GM18499 (cell line): Measurements from ENCODE around the gene PFDN2.
A peak's percentile ranks its signal among the peaks of the same experiment; 100 is the strongest.

ENCODE experiments used
- ATAC-seq: cut with Tn5 transposase; IDR thresholded peaks from one replicate; pipeline ENCODE4 v1.9.1; 2021; ENCODE audit warnings: moderate number of reproducible peaks; ENCODE audit not compliant: insufficient read depth, unreplicated experiment

PFDN2 gene

GRCh38 chr1:161083748-161084596 lies 33.9 kb downstream of the PFDN2 start:
- no peak for ATAC-seq

GRCh38 chr1:161082996-161083747 lies 34.7 kb downstream of the PFDN2 start:
- ATAC-seq = no peak

- no peak for ATAC-seq
Observed at GRCh38 chr1:161082483-161082882, 35.4 kb downstream of the PFDN2 start.

GRCh38 chr1:161081519-161081918 lies 36.3 kb downstream of the PFDN2 start:
- ATAC-seq = no peak

GRCh38 chr1:161080441-161081405 lies 37.1 kb downstream of the PFDN2 start:
- no peak for ATAC-seq

GRCh38 chr1:161079436-161080110 lies 38.3 kb downstream of the PFDN2 start:
- no peak for ATAC-seq

- ATAC-seq = no peak
Observed at GRCh38 chr1:161077426-161077825, 40.4 kb downstream of the PFDN2 start.

GRCh38 chr1:161076410-161076809 lies 41.4 kb downstream of the PFDN2 start:
- no peak for ATAC-seq

- no peak for ATAC-seq
Observed at GRCh38 chr1:161074676-161075368, 43.0 kb downstream of the PFDN2 start.

- ATAC-seq = no peak
Observed at GRCh38 chr1:161073474-161074121, 44.2 kb downstream of the PFDN2 start.

- ATAC-seq = no peak
Observed at GRCh38 chr1:161072751-161073449, 44.9 kb downstream of the PFDN2 start.

- no peak for ATAC-seq
Observed at GRCh38 chr1:161071886-161072371, 45.9 kb downstream of the PFDN2 start.

GRCh38 chr1:161070761-161071160 lies 47.1 kb downstream of the PFDN2 start:
- no peak for ATAC-seq

- peak; percentile 62 for ATAC-seq
Observed at GRCh38 chr1:161069731-161070270, 48.0 kb downstream of the PFDN2 start, which contains the start of gene ARHGAP30. Gene ARHGAP30 (minus strand): TSS chr1:161069891. CDS start chr1:161069624, 267 bp downstream.

- no peak for ATAC-seq
Observed at GRCh38 chr1:161069241-161069640, 48.6 kb downstream of the PFDN2 start.

GRCh38 chr1:161068306-161069234 lies 49.3 kb downstream of the PFDN2 start:
- no peak for ATAC-seq

- no peak for ATAC-seq
Observed at GRCh38 chr1:161066694-161067093, 51.1 kb downstream of the PFDN2 start.
